Right renal cortex interstitium (tissue), 3 donors: Measurements from ENCODE around the gene SLC6A8. TPM values are rescaled to one million over a fixed set of nuclear protein-coding genes. Genes with fewer than 3 reads are reported as not detected.
"Not testable (repeated sequence)": the region's sequence is repeated elsewhere in the genome, so short reads cannot be mapped to it uniquely, and the experiment has no call there.

Source experiments
- DNase-seq, 3 donors: peaks; one replicate each; pipeline ENCODE4 v3.0.0-alpha.2; 2013; ENCODE audit warnings: low read depth in 3 of 3, low spot score in 2 of 3
- polyA plus RNA-seq, 3 donors: library from polyadenylated mRNA; unstranded; fragments of 120-200 nt; gene quantifications; one replicate each; pipeline ENCODE4 v1.2.1, GENCODE V29; 2013; ENCODE audit not compliant: insufficient read length in 3 of 3

SLC6A8 gene
- polyA plus RNA-seq, 3 donors: 39.9 to 47.3 (median 40.5) TPM

- not testable (repeated sequence) for DNase-seq
Observed at GRCh38 chrX:153743468-153744209, 55.9 kb downstream of the SLC6A8 start.

GRCh38 chrX:153744210-153745066 lies 56.7 kb downstream of the SLC6A8 start:
- DNase-seq: no peak

- DNase-seq: not testable (repeated sequence)
Observed at GRCh38 chrX:153745067-153745433, 57.3 kb downstream of the SLC6A8 start.

Other genes starting within 250 kb of the SLC6A8 start
- gene TREX2, start 241.9 kb upstream of the SLC6A8 start, polyA plus RNA-seq: under 1 TPM; 0.21 to 0.24 (median 0.24) TPM
- 10 to 100 TPM; 21.1 to 25.3 (median 22.8) TPM for gene HAUS7, start 217.3 kb upstream of the SLC6A8 start, polyA plus RNA-seq
- 100 to 1,000 TPM; 144 to 189 (median 175) TPM for gene BGN, start 192.9 kb upstream of the SLC6A8 start, polyA plus RNA-seq
- gene ATP2B3, start 170.3 kb upstream of the SLC6A8 start, polyA plus RNA-seq: under 1 TPM; 0.11 to 0.24 (median 0.14) TPM
- 10 to 100 TPM; 17.2 to 19.6 (median 18.7) TPM for gene CCNQ, start 88.8 kb upstream of the SLC6A8 start, polyA plus RNA-seq
- gene DUSP9, start 40.7 kb upstream of the SLC6A8 start, polyA plus RNA-seq: 10 to 100 TPM; 37.8 to 46.1 (median 41.7) TPM
- gene PNCK, start 14.1 kb upstream of the SLC6A8 start, polyA plus RNA-seq: 1 to 10 TPM; 4.8 to 7.0 (median 5.6) TPM
- 100 to 1,000 TPM; 191 to 206 (median 202) TPM for gene BCAP31, start 36.5 kb downstream of the SLC6A8 start, polyA plus RNA-seq
- gene ABCD1, start 36.9 kb downstream of the SLC6A8 start, polyA plus RNA-seq: 1 to 10 TPM; 7.2 to 7.7 (median 7.4) TPM
- gene PLXNB3, start 76.3 kb downstream of the SLC6A8 start, polyA plus RNA-seq: 1 to 10 TPM in 2 of 3 donors, under 1 TPM in 1; 0.96 to 1.7 (median 1.6) TPM
- gene SRPK3, start 93.1 kb downstream of the SLC6A8 start, polyA plus RNA-seq: under 1 TPM; 0.55 to 0.78 (median 0.72) TPM
- gene IDH3G, start 106.4 kb downstream of the SLC6A8 start, polyA plus RNA-seq: 10 to 100 TPM; 71.7 to 83.7 (median 77.2) TPM
- gene SSR4, start 106.7 kb downstream of the SLC6A8 start, polyA plus RNA-seq: 100 to 1,000 TPM; 135 to 164 (median 160) TPM
- gene PDZD4, start 142.6 kb downstream of the SLC6A8 start, polyA plus RNA-seq: 1 to 10 TPM; 6.8 to 7.1 (median 6.9) TPM
- gene L1CAM, start 198.2 kb downstream of the SLC6A8 start, polyA plus RNA-seq: 10 to 100 TPM; 39.8 to 50.8 (median 47.8) TPM
- gene AVPR2, start 216.7 kb downstream of the SLC6A8 start, polyA plus RNA-seq: 1 to 10 TPM; 1.4 to 2.4 (median 1.7) TPM
- 10 to 100 TPM; 23.5 to 25.8 (median 23.5) TPM for gene ARHGAP4, start 238.3 kb downstream of the SLC6A8 start, polyA plus RNA-seq
- gene NAA10, start 247.1 kb downstream of the SLC6A8 start, polyA plus RNA-seq: 10 to 100 TPM; 54.7 to 62.2 (median 61.4) TPM